GM19395 (cell line): ENCODE measurements around the gene MRPL38.
"Not testable (repeated sequence)": the region's sequence is repeated elsewhere in the genome, so short reads cannot be mapped to it uniquely, and the experiment has no call there.

Experiments
- ATAC-seq: cut with Tn5 transposase; IDR thresholded peaks from one replicate; pipeline ENCODE4 v1.9.1; 2021; ENCODE audit warnings: mild to moderate bottlenecking, moderate library complexity; ENCODE audit not compliant: unreplicated experiment

Gene MRPL38

DNA sequence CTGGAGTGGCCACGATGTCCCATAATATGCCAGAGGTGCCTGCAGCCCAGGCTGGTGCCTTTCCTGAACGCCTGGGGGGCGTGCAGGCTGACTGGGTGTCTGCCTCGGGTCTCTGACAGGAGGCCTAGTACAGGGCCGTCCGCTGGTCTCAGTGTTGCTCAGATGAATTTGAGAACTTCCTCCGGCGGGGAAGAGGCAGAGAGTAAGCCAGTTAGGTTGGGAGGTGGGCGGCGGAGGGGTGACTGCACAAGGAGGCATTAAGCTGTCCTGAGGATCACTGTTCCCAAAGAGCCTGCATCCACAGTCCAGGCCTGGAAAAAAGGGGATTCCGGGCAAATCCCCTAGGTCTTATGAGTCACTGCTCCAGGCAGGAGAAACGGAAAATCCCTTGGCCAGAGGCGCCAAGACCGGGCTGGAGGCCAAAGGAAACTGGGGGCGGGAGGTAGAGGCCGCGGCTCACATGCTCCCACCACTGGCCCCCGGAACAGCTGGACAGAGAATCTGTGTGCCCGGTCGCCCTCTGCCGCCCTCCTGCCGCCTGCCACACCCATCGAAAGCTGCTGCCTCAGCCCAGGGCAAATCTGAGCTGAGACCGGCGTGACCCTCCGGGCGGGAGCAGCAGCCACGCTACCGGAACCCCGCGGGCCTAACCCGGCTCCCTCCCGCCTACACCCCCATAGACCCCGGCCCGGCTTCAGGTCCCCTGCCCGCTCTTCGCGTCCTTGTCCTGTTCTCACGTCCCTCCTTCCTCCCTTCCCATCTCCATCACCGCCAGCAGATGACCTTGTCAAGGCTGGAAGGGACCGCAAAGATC is 27.5 kb downstream of the MRPL38 start:
- no peak for ATAC-seq

DNA sequence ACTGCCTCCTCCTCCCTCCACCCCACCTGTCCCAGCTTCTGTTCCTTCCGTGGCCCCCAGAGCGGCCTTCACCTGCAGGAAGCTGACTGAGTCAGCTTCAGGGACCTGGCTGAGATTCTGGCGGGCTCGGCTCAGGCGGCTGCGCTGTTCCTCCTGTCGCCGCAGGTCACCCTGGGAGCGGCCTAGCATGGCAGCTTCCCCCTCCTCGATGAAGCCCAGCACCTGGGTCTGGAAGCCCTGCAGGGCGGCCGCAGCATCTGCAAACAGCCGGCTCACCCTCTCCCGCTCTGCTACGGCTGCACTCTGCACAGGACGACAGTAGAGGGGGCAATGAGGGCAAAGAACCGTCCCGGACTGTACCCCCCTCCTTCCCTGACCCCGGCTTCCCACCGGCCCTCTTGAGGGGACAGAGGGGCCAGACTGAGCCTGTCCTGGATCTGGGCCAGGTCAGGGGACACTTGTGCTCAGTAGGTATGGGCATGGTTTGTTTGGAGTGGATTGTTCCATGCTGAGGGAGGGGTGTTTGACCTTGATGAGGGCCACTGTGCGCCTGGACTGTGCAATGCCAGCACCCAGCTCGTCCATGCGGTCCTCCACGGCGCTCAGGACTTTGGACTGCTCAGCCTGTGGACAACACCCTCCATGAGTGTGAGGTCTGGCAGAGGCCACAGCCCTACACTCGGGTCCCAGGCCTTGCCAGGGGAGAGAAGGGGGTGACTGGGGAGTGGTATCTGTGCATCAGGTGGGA is 28.3 kb downstream of the MRPL38 start:
- ATAC-seq: no peak

DNA sequence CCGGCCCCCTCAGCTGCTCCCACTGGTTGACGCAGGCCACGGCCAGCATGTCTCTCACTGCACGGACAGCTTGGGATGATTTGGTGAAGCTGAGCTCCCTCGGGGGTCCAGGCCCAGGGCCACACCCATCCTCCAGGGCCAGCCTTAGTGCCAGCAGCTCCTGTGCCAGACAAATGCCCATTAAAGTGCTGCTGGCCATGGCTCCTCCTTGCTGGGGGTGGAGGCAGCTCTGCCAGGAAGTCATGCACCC is 28.8 kb downstream of the MRPL38 start:
- no peak for ATAC-seq

DNA sequence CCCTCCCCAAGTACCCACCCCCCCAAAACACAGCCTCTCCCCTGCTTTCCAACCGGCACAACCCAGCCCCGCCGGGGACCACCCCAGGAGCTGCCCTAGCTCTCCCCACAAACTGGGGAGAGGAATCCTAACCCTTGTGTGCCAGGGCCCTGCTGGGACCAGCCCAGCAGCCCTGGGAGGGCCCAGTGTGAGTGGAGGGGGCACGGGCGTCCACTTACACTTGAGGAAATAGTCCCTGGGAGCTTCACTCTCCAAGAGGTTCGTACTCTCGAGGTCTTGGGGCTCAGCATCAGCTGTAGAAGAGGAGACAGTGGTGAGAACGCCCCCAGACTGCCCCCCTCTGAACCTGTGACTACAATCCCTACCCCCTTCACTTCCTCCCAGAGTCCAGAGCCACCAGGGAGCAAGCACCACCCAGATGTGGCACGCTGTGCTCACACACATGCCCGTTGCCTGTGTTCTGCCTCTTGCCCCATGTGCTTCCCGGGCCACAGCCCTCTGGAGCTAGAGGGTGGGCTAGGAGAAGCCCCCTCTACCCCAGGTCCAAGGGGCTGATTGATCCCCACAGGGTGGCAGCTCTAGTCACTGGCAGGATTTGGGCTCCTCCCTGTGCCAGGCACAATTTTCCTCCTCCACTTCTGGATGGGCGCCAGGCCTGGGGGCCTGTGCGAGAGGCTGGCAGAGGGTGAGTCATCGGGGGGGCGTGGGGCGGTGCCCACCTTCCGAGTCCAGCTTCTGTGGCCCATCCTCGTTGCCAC is 29.3 kb downstream of the MRPL38 start:
- no peak for ATAC-seq

DNA sequence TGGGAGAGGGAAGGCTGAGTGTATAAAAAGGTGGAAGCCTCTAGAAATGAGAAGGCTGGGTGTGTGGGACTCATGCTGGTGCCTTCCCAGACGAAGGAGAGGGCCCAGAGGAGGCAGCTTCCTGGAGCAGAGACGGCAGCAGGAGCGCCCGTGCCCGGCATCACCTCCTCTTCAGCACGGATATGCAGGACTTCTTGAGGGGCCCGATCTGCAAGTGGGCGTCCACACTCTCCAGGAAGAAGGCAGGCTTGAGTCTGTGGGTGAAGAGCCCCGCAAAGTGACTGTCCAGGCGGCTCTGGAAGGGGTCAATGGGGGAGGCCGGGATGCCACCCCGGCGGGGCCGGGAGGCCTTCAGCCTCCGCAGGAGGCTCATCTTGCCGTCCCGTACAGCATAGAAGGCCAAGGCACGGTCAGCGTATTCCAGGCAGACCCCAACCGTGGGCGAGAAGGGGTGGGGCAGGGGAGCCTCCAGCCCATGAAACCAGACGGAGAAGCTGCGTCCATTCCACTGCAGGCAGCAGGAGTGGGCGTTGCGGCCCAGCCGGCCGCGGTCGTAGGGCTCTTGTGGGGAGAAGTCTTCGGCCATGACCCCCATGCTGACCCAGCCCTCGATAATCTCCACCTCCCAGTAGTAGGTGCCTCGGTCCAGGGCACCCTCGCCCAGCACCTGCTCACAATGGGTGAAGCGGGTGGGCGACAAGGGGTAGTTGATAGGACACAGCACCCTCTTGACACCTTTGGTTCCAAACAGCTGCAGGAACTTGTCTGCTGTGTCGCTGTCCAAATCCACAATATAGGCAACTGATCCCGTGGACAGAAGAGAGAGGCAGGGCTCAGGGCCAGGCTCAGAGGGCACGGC is 30.1 kb downstream of the MRPL38 start:
- ATAC-seq: no peak

DNA sequence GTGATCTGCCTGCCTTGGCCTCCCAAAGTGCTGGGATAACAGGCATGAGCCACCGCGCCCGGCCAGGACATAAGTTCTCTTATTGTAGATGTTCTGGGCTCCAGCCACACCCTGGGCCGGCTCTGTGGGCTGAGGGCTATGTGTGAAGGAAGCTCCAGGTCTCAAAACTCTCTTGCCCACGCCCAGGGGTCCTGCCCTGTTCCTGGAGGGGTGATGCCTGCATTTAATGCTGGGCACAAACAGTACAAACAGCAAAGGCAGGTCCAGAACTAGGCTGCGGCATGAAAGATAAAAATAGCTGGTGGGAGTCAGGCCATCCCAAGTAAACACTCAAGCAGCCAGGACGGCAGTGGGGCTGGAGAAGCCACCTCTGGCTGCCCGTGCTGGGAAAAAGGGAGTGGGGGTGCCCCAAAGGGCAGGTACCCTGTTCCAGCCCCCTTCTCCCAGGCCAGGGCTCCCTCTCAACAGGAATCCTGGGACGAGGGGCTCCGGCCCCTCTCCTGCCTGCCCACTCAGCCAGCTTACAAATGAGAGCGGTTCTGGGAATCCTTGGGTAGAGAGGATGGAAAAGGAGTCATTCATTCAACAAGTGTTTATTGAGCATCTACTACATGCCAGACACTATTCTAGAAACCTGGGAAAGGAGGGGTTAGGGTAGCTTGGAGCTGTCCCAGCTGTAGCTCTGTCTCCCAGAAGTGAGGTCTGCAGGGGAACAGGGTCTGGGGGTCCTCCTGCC is 30.9 kb downstream of the MRPL38 start:
- ATAC-seq: no peak

DNA sequence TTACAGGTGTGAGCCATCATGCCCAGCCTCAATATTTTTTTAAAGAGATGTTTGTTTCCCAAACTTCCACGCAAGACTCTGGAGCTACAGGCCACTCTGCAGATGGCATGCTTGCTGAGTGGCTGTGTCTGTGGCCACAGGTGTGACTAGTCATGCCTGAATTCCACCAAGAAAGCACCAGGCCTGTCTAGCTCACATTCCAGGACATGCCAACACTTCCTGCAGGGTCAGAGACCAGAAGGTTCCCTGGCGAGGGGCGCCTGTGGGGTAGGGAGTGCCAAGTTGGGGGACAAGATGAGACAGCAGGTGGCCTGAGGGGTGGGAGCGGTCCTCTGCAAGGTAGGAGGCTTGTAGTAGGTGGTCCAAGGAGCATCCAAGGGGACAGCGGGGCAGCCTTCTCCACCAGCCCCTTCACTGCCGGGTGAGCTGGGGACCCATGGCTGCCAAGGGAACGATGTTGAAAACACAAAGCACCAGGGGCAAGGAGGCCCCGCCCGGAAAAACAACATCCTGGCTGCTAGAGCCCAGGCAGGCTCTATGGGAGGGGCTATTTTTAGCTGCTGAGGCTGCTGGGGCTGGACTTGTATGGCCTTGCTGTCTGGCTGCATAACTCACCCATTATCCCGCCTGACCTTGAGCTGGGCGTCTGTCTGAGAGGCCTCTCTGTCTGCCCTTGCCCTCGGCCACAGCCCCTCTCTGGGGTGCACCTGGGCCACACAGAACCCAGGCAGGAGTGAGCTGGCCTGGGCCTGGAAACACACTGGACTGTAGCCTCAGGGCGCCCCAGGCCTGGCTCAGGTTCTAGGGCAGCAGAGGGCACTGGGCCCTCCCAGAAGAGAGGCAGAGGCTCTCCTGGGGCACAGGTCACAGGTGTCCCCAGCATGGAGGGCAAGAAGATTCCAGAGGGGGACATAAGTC is 32.0 kb downstream of the MRPL38 start:
- ATAC-seq: no peak

DNA sequence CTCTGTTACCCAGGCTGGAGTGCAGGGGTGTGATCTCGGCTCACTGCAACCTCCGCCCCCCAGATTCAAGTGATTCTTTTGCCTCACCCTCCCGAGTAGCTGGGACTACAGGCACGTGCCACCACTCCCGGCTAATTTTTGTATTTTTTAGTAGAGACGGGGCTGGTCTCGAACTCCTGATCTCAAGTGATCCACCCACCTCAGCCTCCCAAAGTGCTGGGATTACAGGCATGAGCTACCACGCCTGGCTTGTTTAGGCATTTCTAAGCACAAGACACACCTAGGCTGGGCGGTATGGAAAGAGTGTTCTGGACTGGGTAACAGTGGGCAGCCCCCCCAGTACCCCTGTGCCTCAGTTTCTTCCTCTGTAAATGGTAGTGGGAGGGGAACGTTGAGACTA is 34.5 kb downstream of the MRPL38 start:
- ATAC-seq: not testable (repeated sequence)

DNA sequence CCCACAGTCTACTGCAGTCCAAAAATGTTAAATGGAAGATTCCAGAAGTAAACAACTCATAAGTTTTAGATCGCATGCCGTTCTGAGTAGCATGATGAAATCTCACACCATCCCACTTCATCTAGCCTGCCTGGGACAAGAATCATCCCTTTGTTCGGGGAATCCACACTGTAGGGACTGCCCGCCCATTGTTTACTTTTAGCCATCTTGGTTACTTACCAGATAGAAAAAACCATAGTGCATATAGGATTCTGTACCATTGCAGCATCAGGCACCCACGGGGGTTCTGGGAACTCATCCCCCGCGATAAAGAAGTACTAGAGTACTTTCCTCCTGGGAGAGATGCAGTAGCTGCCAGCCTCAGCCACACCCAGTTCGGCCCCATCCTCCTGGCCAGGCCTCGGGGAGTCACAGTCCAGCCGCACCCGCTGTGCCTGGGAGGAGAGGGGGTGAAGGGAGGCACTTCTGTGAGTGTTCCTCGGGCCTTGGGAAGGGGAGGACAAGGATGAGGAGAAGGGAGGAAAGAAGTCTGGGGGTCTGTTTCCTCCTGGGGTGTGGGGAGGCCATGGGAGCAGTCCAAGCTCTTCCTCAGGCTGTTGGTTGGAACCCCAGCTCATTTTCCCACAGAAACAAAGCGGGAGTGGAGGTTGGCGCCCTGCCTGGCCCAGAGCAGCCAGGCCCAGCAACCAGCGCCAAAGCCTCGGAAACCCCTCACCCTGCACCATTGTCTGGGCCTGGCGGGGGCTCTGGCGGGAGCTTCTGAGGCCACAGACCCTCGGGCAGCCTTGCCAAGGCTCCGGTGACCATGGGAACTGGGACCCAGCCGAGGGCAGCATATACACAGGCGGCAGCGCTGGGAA is 35.2 kb downstream of the MRPL38 start:
- ATAC-seq: no peak

DNA sequence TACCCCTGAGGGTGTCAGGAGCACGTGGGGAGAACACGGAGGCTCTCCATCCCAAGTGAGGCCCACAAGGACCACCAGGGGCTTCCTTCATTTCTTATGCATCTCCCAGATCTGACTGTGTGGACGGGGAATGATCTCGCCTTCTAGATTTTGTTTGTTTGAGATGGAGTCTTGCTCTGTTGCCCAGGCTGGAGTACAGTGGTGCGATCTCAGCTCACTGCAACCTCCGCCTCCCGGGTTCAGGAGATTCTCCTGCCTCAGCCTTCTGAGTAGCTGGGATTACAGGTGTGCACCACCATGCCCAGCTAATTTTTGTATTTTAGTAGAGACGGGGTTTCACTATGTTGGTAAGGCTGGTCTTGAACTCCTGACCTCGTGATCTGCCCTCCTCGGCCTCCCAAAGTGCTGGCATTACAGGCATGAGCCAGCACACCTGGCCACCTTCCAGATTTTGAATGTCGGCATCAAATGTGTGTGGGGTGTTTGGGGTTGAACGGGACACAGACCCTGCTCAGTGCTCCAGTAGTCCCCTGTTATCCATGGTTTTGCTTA is 35.9 kb downstream of the MRPL38 start:
- not testable (repeated sequence) for ATAC-seq

DNA sequence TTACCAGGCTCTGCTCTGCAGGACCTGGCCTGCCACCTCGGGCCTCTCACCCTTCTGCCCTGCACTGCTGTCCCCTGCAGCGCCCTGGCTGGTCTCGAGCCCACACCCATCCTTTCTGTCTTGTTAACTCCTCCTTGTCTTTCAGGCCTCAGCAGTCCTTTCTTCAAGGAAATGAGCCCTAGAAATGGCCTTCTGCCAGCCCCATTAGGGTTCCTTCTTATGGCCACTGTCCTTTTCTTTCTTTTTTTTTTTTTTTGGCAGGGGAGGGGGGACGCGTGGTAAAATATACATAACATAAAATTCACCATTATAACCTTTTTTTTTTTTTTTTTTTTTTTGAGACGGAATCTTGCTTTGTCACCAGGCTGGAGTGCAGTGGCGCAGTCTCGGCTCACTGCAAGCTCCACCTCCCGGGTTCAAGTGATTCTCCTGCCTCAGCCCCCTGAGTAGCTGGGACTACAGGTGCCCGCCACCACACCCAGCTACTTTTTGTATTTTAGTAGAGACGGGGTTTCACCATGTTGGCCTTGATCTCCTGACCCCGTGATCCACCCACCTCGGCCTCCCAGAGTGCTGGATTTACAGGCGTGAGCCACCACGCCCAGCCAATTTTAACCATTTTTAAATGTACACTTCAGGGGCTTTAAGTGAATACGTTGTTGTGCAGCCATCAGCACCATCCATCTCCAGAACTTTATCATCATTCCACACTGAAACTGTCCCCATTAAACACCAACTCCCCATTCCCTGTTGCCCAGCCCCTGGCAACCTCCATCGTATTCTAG is 39.1 kb downstream of the MRPL38 start:
- ATAC-seq: not testable (repeated sequence)

DNA sequence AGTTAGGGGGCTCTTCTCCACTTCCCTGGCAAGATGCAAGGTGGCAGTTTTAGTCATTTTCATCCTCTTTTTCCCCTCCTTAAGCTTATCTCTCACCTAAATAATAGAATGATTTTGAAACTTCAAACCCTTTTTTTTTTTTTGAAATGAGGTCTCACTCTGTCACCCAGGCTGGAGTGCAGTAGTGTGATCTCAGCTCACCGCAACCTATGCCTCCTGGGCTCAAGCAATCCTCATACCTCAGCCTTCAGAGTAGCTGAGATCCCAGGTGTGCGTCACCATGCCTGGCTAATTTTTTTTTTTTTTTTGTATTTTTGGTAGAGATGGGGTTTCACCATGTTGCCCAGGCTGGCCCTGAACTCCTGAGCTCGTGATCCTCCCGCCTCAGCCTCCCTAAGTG is 39.8 kb downstream of the MRPL38 start:
- ATAC-seq: peak; percentile 25

DNA sequence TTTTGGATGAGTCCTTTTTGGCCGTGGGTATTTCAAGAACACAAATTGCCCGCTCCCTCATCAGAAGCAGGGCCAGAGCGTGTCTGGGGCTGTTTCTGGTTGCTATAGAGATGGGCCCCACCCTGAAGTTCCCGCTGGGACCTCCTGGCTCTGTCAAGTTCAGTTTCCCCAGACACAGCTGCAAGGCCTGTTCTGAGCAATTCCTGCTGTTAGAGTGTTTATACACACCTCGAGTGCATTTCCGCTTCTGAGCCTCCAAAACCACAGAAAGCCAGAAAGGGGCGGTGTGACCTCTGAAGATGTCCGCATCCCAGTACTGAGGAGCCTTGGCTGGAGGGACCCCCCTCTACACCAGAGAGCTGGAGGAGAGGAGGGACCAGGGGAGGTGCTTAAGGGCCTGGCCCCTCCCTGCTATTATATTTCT is 40.2 kb downstream of the MRPL38 start:
- ATAC-seq: peak; percentile 91

DNA sequence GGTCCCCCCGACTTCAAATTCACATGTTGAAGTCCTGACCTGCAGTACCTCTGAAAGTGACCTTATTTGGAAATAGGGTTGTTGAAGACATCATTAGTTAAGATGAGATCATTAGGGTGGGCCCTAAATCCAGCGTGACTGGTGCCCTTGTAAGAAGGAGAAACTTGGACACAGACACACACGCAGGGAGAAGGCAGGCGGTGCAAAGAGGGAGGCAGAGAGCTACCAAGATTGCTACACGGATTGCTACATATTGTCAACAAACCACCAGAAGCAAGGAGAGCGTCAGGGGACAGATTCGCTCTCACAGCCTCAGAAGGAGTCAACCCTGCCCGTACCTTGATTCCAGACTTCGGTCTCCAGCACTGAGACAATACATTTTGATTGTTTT is 42.8 kb downstream of the MRPL38 start:
- no peak for ATAC-seq

DNA sequence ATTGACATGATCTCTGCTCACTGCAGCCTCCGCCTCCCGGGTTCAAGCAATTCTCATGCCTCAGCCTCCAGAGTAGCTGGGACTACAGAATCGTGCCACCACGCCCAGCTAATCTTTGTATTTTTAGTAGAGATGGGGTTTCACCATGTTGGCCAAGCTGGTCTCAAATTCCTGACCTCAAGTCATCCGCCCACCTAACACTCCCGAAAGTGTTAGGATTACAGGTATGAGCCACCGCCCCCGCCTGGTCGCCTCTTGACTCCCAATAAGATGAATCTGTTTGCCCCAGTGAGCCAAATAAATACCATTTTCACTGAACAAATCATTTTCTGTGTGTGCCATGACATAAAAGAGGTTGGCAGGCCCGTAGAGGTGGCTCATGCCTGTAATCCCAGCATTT is 45.3 kb downstream of the MRPL38 start:
- ATAC-seq: not testable (repeated sequence)

DNA sequence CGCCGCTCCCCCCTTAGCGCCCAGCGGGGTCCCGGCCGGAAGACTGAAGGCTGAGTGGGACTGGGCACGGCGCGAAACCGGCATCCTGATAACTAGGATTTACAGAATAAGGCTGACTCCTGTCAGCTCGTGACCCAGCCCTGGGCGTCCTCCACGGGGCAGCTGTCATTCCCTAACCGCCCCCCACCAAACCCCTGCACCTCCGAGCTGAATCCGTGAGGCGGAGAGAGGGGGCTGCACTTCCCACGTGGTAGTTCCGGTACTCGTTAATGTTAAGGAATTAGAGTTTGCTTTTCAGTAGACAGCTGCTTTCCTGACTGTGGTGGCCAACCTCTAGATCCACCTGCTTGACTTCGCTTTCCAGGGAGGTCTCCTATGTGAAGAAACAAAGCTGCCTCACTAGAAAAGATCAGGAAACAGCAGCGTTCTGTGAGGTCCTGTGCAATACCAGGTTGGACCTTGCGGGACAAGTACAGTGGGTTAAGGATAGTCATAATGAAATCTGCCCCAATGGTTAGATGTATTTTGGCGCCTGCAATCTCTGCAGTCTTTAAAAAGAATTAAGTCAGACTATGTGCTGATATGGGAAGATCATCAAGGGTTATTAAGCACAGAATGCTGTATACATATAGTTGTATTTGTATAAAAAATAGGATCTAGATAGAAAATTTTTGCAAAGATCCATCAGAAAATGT is 48.5 kb downstream of the MRPL38 start:
- ATAC-seq: no peak
